ENCODE results near the gene KCNK6.

The KCNK6 gene

DNA sequence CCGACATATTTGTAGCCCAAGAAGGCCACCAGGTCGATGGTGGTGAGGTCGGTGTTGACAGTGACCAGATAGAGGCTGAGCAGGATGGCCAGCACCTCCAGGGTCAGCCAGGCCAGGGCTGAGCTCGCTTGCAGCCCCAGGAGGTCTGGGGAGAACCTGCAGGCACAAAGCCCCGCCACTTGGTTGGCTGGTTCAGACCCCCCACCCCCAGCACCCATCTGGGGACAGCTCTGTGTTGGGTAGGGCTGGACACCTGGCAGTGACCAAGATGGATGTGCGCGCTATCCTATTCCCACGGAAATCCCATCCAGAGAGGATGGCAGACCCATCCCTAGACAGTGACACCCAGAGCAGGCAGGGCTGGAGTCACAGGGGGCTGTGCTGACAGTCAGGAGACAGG, 12.0 kb upstream of the KCNK6 start:
- no peak for DNase-seq
- Histone ChIP-seq H3K4me1 (ENCODE audit: low read length) (no peaks in the 10 kb centered on the region), H3K4me2 (ENCODE audit: low read depth, low read length) (no peak overlapping the region), H3K79me2 (ENCODE audit: low read length) (peaks cover 9% of the 10 kb centered on the region; the same call in 1 of the 2 replicates), H3K9me3 (replicated peaks; ENCODE audit: insufficient read depth, low read length) (no peaks in the 10 kb centered on the region), H3F3A (ENCODE audit: insufficient read depth, low read length) (no peaks in the 10 kb centered on the region), H3K27ac (ENCODE audit: low read length) (no peak overlapping the region), H3K9me2 (replicated peaks; ENCODE audit: insufficient read depth, low read length) (no peaks in the 10 kb centered on the region), H3K36me3 (replicated peaks; ENCODE audit: insufficient read depth, low read length) (no peaks in the 10 kb centered on the region), H2AFZ (ENCODE audit: low read length) (no peak overlapping the region), H3K4me3 (ENCODE audit: low read length) (no peak overlapping the region), H3K9ac (ENCODE audit: low read length) (no peak overlapping the region), H3K27me3 (replicated peaks; ENCODE audit: insufficient read depth, low read length) (no peaks in the 10 kb centered on the region), H4K20me1 (ENCODE audit: insufficient read depth, low read length) (no peaks in the 10 kb centered on the region)
- no peak for TF ChIP-seq EZH2phosphoT487 (IDR thresholded peaks at IDR 0.05; ENCODE audit: low read length)
- TF ChIP-seq EZH2 (optimal IDR thresholded peaks at IDR 0.05; ENCODE audit: low read depth, low read length), result no peak
- TF ChIP-seq, protein P1, sequence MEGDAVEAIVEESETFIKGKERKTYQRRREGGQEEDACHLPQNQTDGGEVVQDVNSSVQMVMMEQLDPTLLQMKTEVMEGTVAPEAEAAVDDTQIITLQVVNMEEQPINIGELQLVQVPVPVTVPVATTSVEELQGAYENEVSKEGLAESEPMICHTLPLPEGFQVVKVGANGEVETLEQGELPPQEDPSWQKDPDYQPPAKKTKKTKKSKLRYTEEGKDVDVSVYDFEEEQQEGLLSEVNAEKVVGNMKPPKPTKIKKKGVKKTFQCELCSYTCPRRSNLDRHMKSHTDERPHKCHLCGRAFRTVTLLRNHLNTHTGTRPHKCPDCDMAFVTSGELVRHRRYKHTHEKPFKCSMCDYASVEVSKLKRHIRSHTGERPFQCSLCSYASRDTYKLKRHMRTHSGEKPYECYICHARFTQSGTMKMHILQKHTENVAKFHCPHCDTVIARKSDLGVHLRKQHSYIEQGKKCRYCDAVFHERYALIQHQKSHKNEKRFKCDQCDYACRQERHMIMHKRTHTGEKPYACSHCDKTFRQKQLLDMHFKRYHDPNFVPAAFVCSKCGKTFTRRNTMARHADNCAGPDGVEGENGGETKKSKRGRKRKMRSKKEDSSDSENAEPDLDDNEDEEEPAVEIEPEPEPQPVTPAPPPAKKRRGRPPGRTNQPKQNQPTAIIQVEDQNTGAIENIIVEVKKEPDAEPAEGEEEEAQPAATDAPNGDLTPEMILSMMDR (IDR thresholded peaks at IDR 0.05; ENCODE audit: low read length), result no peak

DNA sequence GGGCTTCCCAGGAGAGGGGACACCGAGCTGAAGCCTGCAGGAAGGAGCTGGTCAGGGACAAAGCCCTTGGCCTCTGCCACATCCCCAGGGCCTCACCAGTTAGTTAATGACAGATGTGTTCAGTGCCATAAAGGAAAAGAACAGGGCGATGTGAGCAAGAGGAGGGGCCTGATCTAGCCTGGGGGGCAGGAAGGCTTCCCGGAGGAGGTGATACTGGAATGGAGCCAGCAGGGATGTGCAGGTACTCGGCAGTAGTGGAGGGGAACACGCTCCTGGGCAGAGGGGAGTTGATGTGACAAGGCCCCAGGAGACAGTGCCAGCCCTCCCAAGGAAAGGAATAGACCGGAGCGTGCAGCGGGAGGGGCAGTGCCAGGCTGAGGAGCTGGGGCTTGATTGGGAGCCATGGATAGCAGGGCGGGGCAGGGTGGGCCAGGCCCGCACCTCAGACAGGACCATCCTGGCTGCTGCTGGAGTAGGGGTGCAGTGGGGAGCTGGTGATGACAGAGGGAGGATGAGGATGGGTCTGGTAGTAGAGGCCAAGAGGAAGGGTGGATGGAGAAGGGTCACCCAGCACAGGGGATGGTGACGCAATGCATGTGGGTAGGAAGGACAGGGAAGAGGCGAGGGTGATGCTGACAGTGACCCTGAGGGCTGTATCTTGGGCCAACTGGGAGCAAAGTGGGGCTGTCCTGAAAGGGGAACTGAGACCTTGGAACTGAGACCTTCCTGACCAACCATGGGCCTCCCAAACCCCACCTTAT, 11.5 kb upstream of the KCNK6 start:
- Histone ChIP-seq H4K20me1 (ENCODE audit: insufficient read depth, low read length) (no peaks in the 10 kb centered on the region), H3K9me2 (replicated peaks; ENCODE audit: insufficient read depth, low read length) (no peaks in the 10 kb centered on the region), H3K79me2 (ENCODE audit: low read length) (peaks cover 9% of the 10 kb centered on the region; the same call in 1 of the 2 replicates), H3K4me2 (ENCODE audit: low read depth, low read length) (no peak overlapping the region), H3K9ac (ENCODE audit: low read length) (no peak overlapping the region), H3K4me3 (ENCODE audit: low read length) (no peak overlapping the region), H3K4me1 (ENCODE audit: low read length) (no peaks in the 10 kb centered on the region), H3K27ac (ENCODE audit: low read length) (no peak overlapping the region), H3F3A (ENCODE audit: insufficient read depth, low read length) (no peaks in the 10 kb centered on the region), H3K27me3 (replicated peaks; ENCODE audit: insufficient read depth, low read length) (no peaks in the 10 kb centered on the region), H2AFZ (ENCODE audit: low read length) (no peak overlapping the region), H3K9me3 (replicated peaks; ENCODE audit: insufficient read depth, low read length) (no peaks in the 10 kb centered on the region), H3K36me3 (replicated peaks; ENCODE audit: insufficient read depth, low read length) (no peaks in the 10 kb centered on the region)
- TF ChIP-seq, protein P1 (IDR thresholded peaks at IDR 0.05; ENCODE audit: low read length), result no peak
- TF ChIP-seq EZH2 (optimal IDR thresholded peaks at IDR 0.05; ENCODE audit: low read depth, low read length) (no peak), EZH2phosphoT487 (IDR thresholded peaks at IDR 0.05; ENCODE audit: low read length) (no peak)
- DNase-seq, result no peak

DNA sequence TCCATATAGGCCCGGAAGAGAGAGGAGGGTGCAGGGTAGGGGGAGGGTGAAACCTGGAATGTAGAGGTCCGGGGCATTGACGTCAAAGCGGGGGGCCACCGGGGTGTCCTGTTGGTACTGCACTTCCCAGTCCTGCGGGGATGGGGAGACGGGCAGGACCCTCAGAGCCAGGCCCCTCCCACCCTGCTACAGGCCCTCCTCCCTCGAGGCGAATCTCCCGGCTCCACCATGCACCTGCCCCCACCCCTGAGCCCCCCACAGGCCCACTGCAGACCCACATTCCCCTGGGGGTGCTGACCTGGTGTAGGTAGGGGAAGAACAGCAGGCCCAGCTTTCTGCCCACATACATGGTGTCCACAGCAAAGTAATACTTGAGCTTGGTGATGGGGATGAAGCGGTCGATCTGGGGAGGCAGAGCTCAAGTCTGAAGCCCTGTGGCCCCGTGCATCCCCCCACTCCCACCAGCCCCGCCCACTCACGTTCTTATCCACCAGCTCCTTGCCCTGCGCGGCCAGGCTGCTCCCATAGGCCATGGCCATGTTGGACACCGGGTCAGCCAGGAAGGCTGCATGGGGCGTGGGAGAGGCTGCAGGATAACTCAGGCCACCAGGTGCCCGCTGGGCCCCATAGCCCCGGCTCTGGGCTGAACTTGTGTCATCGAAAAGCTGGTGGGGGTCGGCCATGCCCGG, 10.6 kb upstream of the KCNK6 start:
- H3K4me2 ChIP-seq (ENCODE audit: low read depth, low read length), result no peak overlapping the region
- no peaks in the 10 kb centered on the region for H3K27me3 ChIP-seq (replicated peaks; ENCODE audit: insufficient read depth, low read length)
- H4K20me1 ChIP-seq (ENCODE audit: insufficient read depth, low read length), result no peaks in the 10 kb centered on the region
- H2AFZ ChIP-seq (ENCODE audit: low read length), result no peak overlapping the region
- no peaks in the 10 kb centered on the region for H3F3A ChIP-seq (ENCODE audit: insufficient read depth, low read length)
- H3K36me3 ChIP-seq (replicated peaks; ENCODE audit: insufficient read depth, low read length), result no peaks in the 10 kb centered on the region
- H3K9ac ChIP-seq (ENCODE audit: low read length), result no peak overlapping the region
- no peak overlapping the region for H3K4me3 ChIP-seq (ENCODE audit: low read length)
- H3K9me2 ChIP-seq (replicated peaks; ENCODE audit: insufficient read depth, low read length), result no peaks in the 10 kb centered on the region
- H3K9me3 ChIP-seq (replicated peaks; ENCODE audit: insufficient read depth, low read length), result no peaks in the 10 kb centered on the region
- H3K4me1 ChIP-seq (ENCODE audit: low read length), result no peaks in the 10 kb centered on the region
- no peak for DNase-seq
- peaks cover 9% of the 10 kb centered on the region; the same call in 1 of the 2 replicates for H3K79me2 ChIP-seq (ENCODE audit: low read length)
- H3K27ac ChIP-seq (ENCODE audit: low read length), result no peak overlapping the region
- TF ChIP-seq, protein P1 (IDR thresholded peaks at IDR 0.05; ENCODE audit: low read length), result no peak
- TF ChIP-seq EZH2 (optimal IDR thresholded peaks at IDR 0.05; ENCODE audit: low read depth, low read length), result no peak
- no peak for TF ChIP-seq EZH2phosphoT487 (IDR thresholded peaks at IDR 0.05; ENCODE audit: low read length)

Data from MM.1S (cell line).